IPS-NIHi7 (cell line): ENCODE measurements around the gene RAD51D.
"Not testable (repeated sequence)": the region's sequence is repeated elsewhere in the genome, so short reads cannot be mapped to it uniquely, and the experiment has no call there.

Experiments used
- DNase-seq: peaks from one replicate; pipeline ENCODE4 v3.0.0; 2012; ENCODE audit warnings: mixed read lengths; ENCODE audit errors: extremely low spot score

RAD51D gene

GRCh38 chr17:35141681-35142466 lies 22.2 kb upstream of the RAD51D start, which contains the start of gene NLE1:
Gene NLE1, minus strand, starts transcription at chr17:35142303. Its CDS starts 28 bp downstream, at chr17:35142275.
- DNase-seq = peak; percentile 95

- DNase-seq = no peak
These were observed 18.6 kb upstream of the RAD51D start for GRCh38 chr17:35138218-35138617.

- no peak for DNase-seq
These were observed 15.7 kb upstream of the RAD51D start for GRCh38 chr17:35135322-35135721.

- DNase-seq = no peak
These were observed 13.3 kb upstream of the RAD51D start for GRCh38 chr17:35132816-35133550.

- no peak for DNase-seq
These were observed 12.4 kb upstream of the RAD51D start for GRCh38 chr17:35132099-35132498.

- no peak for DNase-seq
These were observed 10.7 kb upstream of the RAD51D start for GRCh38 chr17:35130392-35130791.

GRCh38 chr17:35129973-35130351 lies 10.3 kb upstream of the RAD51D start:
- no peak for DNase-seq

- DNase-seq = no peak
These were observed 9.7 kb upstream of the RAD51D start for GRCh38 chr17:35129154-35129972.

- no peak for DNase-seq
These were observed 8.3 kb upstream of the RAD51D start for GRCh38 chr17:35127751-35128514.

GRCh38 chr17:35121315-35121714 lies 1.7 kb upstream of the RAD51D start, which contains the start of gene FNDC8:
Gene FNDC8, plus strand, starts transcription at chr17:35121615. Its CDS starts 79 bp downstream, at chr17:35121694.
- DNase-seq = no peak

GRCh38 chr17:35117984-35118383 lies 1.7 kb downstream of the RAD51D start:
- DNase-seq = no peak

GRCh38 chr17:35116845-35117244 lies 2.8 kb downstream of the RAD51D start:
- peak; percentile 24 for DNase-seq

GRCh38 chr17:35110791-35111190 lies 8.9 kb downstream of the RAD51D start:
- not testable (repeated sequence) for DNase-seq

- no peak for DNase-seq
These were observed 14.7 kb downstream of the RAD51D start for GRCh38 chr17:35104844-35105450.

- no peak for DNase-seq
These were observed 16.4 kb downstream of the RAD51D start for GRCh38 chr17:35103271-35103670.

- no peak for DNase-seq
These were observed 17.9 kb downstream of the RAD51D start for GRCh38 chr17:35101725-35102124.

GRCh38 chr17:35101036-35101435 lies 18.6 kb downstream of the RAD51D start:
- DNase-seq = no peak

- no peak for DNase-seq
These were observed 19.8 kb downstream of the RAD51D start for GRCh38 chr17:35099908-35100307.

GRCh38 chr17:35097776-35098175 lies 21.9 kb downstream of the RAD51D start:
- DNase-seq = no peak

- DNase-seq = no peak
These were observed 23.9 kb downstream of the RAD51D start for GRCh38 chr17:35095741-35096140.

- no peak for DNase-seq
These were observed 24.8 kb downstream of the RAD51D start for GRCh38 chr17:35094902-35095301.
